ENCODE results near the gene HSD17B2. TPM values are rescaled to one million over a fixed set of nuclear protein-coding genes. Genes with fewer than 3 reads are reported as not detected.
"Not testable (repeated sequence)": the region's sequence is repeated elsewhere in the genome, so short reads cannot be mapped to it uniquely, and the experiment has no call there.

The HSD17B2 gene
- polyA plus RNA-seq, 1 of the 3 experiments (the other 2 are of a cell fraction), result not detected

DNA sequence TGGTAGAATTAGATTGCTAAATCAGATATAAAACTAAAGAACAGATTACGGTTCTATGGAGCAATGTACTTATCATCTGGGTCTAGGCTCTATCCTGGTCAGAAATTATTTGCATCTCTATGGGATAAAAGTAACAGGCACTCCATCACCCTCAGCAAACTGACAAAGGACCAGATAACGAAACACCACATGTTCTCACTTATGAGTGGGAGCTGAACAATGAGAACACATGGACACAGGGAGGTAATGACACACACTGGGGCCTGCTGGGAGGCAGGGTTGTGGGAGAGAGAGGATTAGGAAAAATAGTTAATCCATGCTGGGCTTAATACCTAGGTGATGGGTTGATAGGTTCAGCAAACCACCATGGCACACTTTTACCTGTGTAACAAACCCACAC is 73.0 kb downstream of the HSD17B2 start (continued):
- no peak for TF ChIP-seq USF2 (IDR thresholded peaks at IDR 0.05; ENCODE audit: borderline replicate concordance, low read depth, low read length)

DNA sequence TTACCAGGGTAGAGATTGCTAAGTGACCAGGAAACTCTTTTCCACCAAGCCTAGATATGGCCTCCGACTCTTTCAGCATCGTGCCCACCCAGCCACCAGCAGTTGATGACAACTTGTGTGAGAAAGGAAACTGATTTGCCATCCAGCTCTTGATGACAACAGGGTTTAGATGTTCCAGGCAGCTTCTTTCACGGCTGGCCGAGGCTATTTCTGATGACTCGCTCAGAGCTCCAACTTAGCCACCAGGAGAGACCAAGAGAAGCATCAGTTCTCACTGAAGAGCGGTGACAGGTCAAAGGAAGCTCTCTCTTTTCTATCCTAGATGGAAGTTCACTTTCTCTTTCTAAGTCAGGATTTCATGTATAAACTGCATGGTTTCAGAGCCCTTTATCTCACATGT is 73.7 kb downstream of the HSD17B2 start:
- Histone ChIP-seq H3K36me3 (replicated peaks in 1 of 2; ENCODE audit: control insufficient read depth in 1 of 2, insufficient read depth in 2 of 2, low read length in 1 of 2) (no peaks in the 10 kb centered on the region), H3K9me2 (no peaks in the 10 kb centered on the region), H3K79me2 (ENCODE audit: insufficient read depth) (no peaks in the 10 kb centered on the region), H3K4me2 (no peak overlapping the region), H3K4me3 (ENCODE audit: low read depth in 2 of 2, low read length in 1 of 2) (no peak overlapping the region), H2AFZ (ENCODE audit: low read depth) (no peak overlapping the region), H3K27ac (ENCODE audit: low read depth in 2 of 2, low read length in 1 of 2) (no peak overlapping the region), H3K9ac (no peak overlapping the region), H3K27me3 (ENCODE audit: insufficient read depth) (peaks cover 2% of the 10 kb centered on the region; the same call in 1 of the 2 replicates), H3K4me1 (ENCODE audit: control insufficient read depth in 1 of 2, insufficient read depth in 2 of 2, low read depth in 1 of 2, low read length in 1 of 2) (no peaks in the 10 kb centered on the region), H3F3A (replicated peaks; ENCODE audit: insufficient read depth) (no peaks in the 10 kb centered on the region), H3K9me3 (no peaks in the 10 kb centered on the region), H4K20me1 (ENCODE audit: insufficient read depth) (no peaks in the 10 kb centered on the region)
- TF ChIP-seq GABPA (IDR thresholded peaks at IDR 0.05; ENCODE audit: low read depth), result no peak
- no peak for TF ChIP-seq FOXM1 (IDR thresholded peaks at IDR 0.05; ENCODE audit: low read depth)
- TF ChIP-seq TCF12 (IDR thresholded peaks at IDR 0.05), result no peak
- TF ChIP-seq SIN3A (IDR thresholded peaks at IDR 0.05; ENCODE audit: borderline replicate concordance, low read depth, low read length), result no peak
- TF ChIP-seq MAX (IDR thresholded peaks at IDR 0.05; ENCODE audit: low read depth), result no peak
- TF ChIP-seq SMC3 (IDR thresholded peaks at IDR 0.05; ENCODE audit: low read depth, low read length), result no peak
- TF ChIP-seq USF2 (IDR thresholded peaks at IDR 0.05; ENCODE audit: borderline replicate concordance, low read depth, low read length), result no peak
- TF ChIP-seq, protein P1, sequence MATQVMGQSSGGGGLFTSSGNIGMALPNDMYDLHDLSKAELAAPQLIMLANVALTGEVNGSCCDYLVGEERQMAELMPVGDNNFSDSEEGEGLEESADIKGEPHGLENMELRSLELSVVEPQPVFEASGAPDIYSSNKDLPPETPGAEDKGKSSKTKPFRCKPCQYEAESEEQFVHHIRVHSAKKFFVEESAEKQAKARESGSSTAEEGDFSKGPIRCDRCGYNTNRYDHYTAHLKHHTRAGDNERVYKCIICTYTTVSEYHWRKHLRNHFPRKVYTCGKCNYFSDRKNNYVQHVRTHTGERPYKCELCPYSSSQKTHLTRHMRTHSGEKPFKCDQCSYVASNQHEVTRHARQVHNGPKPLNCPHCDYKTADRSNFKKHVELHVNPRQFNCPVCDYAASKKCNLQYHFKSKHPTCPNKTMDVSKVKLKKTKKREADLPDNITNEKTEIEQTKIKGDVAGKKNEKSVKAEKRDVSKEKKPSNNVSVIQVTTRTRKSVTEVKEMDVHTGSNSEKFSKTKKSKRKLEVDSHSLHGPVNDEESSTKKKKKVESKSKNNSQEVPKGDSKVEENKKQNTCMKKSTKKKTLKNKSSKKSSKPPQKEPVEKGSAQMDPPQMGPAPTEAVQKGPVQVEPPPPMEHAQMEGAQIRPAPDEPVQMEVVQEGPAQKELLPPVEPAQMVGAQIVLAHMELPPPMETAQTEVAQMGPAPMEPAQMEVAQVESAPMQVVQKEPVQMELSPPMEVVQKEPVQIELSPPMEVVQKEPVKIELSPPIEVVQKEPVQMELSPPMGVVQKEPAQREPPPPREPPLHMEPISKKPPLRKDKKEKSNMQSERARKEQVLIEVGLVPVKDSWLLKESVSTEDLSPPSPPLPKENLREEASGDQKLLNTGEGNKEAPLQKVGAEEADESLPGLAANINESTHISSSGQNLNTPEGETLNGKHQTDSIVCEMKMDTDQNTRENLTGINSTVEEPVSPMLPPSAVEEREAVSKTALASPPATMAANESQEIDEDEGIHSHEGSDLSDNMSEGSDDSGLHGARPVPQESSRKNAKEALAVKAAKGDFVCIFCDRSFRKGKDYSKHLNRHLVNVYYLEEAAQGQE (IDR thresholded peaks at IDR 0.05; ENCODE audit: low read depth, low read length), result no peak
- no peak for TF ChIP-seq RXRA (IDR thresholded peaks at IDR 0.05; ENCODE audit: borderline replicate concordance, low read depth)
- TF ChIP-seq JUND (IDR thresholded peaks at IDR 0.05), result no peak
- no peak for TF ChIP-seq POLR2AphosphoS5 (IDR thresholded peaks at IDR 0.05; ENCODE audit: low read depth, low read length)
- TF ChIP-seq EP300 (IDR thresholded peaks at IDR 0.05; ENCODE audit: borderline replicate concordance in 1 of 2, low read depth in 1 of 2, low read length in 1 of 2), result no peak
- TF ChIP-seq ELF1 (IDR thresholded peaks at IDR 0.05), result no peak
- TF ChIP-seq NRF1 (IDR thresholded peaks at IDR 0.05; ENCODE audit: low read depth, low read length), result no peak
- no peak for TF ChIP-seq NFIC (IDR thresholded peaks at IDR 0.05; ENCODE audit: borderline replicate concordance)
- TF ChIP-seq YY1 (IDR thresholded peaks at IDR 0.05; ENCODE audit: low read depth), result no peak
- ChIA-PET CTCF (interaction anchor here (0.9 kb wide), 1 partner anchor 167 kb away, joined by 3 read pairs; no protein-coding TSS in a partner anchor), POLR2A (no interaction called here)
- DNase-seq, result no peak
- WGBS (ENCODE audit: low lambda C conversion rate), result 59% methylated on average over 6 of the region's 6 CpGs

- POLR2A ChIA-PET; H3K4me1 ChIP-seq (ENCODE audit: control insufficient read depth in 1 of 2, insufficient read depth in 2 of 2, low read depth in 1 of 2, low read length in 1 of 2); H3K9me3 ChIP-seq; H3F3A ChIP-seq (replicated peaks; ENCODE audit: insufficient read depth); H3K4me3 ChIP-seq (ENCODE audit: low read depth in 2 of 2, low read length in 1 of 2); H3K27me3 ChIP-seq (ENCODE audit: insufficient read depth); H3K27ac ChIP-seq (ENCODE audit: low read depth in 2 of 2, low read length in 1 of 2); H3K9ac ChIP-seq; H2AFZ ChIP-seq (ENCODE audit: low read depth); CTCF ChIA-PET; H3K9me2 ChIP-seq; H3K36me3 ChIP-seq (replicated peaks in 1 of 2; ENCODE audit: control insufficient read depth in 1 of 2, insufficient read depth in 2 of 2, low read length in 1 of 2); DNase-seq; H3K4me2 ChIP-seq; H3K79me2 ChIP-seq (ENCODE audit: insufficient read depth); H4K20me1 ChIP-seq (ENCODE audit: insufficient read depth): not testable (repeated sequence)
- WGBS (ENCODE audit: low lambda C conversion rate), result 17% methylated on average over 3 of the region's 3 CpGs
These were observed 74.2 kb downstream of the HSD17B2 start for GRCh38 chr16:82109266-82109665.

Measured in SK-N-SH (cell line).